ENCODE data around the gene CRYBA4. TPM values are rescaled to one million over a fixed set of nuclear protein-coding genes. Genes with fewer than 3 reads are reported as not detected.

Gene CRYBA4
- total and polyA plus RNA-seq, 7 donors = not detected

DNA sequence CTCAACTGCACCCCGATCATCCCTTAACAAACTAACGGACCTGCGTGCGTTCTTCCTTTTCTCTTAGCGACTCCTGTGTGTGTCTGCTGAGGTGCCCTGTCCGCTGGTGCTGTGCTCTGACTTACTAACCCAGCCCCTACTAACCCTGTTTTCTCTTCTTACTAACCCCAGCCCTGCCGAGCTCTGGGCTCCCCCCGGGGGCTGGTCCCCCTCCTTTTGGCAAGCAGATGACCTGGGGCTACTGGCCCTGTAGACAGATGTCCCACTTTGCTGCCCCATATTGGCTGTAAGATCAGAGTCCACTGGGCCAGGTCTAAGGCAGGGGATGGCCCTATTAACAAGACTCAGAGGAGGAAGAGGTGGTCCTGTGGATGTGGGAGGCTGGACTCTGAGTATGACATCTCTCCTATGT is 50.3 kb downstream of the CRYBA4 start:
- H3K4me3 ChIP-seq = peak overlapping the region; percentile 63 to 74 (median 70)
- no peaks in the 10 kb centered on the region for H3K36me3 ChIP-seq
- intact Hi-C loops (cut with DNase I) = no loop called here
- peaks cover 0 to 28% (median 22%) of the 10 kb centered on the region in 4 donors for H3K4me1 ChIP-seq
- no peaks in the 10 kb centered on the region for H3K27me3 ChIP-seq
- peak overlapping the region; percentile 88 to 94 (median 93) for H3K27ac ChIP-seq
- no peak for DNase-seq
- H3K9me3 ChIP-seq = no peaks in the 10 kb centered on the region
- no peak for TF ChIP-seq POLR2AphosphoS5 (IDR thresholded peaks at IDR 0.05)
- TF ChIP-seq, protein P1, sequence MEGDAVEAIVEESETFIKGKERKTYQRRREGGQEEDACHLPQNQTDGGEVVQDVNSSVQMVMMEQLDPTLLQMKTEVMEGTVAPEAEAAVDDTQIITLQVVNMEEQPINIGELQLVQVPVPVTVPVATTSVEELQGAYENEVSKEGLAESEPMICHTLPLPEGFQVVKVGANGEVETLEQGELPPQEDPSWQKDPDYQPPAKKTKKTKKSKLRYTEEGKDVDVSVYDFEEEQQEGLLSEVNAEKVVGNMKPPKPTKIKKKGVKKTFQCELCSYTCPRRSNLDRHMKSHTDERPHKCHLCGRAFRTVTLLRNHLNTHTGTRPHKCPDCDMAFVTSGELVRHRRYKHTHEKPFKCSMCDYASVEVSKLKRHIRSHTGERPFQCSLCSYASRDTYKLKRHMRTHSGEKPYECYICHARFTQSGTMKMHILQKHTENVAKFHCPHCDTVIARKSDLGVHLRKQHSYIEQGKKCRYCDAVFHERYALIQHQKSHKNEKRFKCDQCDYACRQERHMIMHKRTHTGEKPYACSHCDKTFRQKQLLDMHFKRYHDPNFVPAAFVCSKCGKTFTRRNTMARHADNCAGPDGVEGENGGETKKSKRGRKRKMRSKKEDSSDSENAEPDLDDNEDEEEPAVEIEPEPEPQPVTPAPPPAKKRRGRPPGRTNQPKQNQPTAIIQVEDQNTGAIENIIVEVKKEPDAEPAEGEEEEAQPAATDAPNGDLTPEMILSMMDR (IDR thresholded peaks at IDR 0.05) = no peak
- no peak for TF ChIP-seq EP300 (IDR thresholded peaks at IDR 0.05)
- no peak for TF ChIP-seq POLR2A (IDR thresholded peaks at IDR 0.05)
- 76 to 86% methylated on average over 8 of the region's 8 CpGs for WGBS, 2 donors

DNA sequence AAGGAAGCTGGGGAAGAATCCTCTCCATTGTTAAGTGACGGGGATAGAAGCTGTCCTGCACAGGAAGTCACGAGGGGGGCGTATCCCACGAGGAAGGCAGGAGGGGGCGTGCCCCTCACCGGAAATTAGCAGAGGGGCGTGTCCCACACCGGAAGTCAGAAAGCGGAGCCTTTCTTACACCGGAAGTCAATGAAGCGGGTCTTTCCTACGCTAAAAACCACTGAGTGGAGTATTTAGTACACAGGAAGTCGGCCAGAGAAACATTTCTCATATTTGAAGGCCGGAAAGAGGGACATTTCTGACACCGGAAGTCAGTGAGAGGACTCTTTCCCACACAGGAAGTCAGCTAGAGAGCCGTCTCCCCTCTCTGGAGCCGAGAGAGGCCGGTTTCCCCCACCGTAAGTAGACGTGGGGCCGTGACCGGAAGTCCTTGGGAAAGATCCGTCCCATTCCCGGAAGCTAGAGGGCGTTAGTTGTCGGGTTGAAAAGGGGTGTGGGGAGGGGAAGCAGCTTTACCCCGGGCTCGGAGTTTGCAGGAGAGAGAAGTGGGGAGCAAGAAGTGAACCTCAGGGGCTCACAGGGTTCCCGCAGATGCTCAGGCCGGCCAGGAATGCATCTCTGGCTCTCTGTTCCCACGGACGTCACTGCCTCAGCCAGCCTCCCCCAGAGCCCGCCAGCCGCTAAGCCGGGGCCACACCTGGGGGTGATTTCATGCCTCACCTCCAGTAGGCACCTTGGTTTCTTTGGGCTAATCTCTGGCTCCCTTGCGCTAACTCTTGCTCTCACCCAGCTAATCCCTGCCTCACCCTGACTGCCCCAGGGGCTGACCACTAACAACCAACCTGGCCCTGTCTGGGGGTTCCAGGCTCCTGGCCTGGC is 51.1 kb downstream of the CRYBA4 start:
- TF ChIP-seq, protein P1 (IDR thresholded peaks at IDR 0.05) = peak in 2 of 4 experiments; percentile 46 to 56
- peak; percentile 12 to 63 (median 49) for TF ChIP-seq POLR2AphosphoS5 (IDR thresholded peaks at IDR 0.05)
- no peak for TF ChIP-seq POLR2A (IDR thresholded peaks at IDR 0.05)
- peak in 1 of 4 donors; percentile 45 for TF ChIP-seq EP300 (IDR thresholded peaks at IDR 0.05)
- Histone ChIP-seq H3K27me3 (no peaks in the 10 kb centered on the region), H3K27ac (peak overlapping the region; percentile 88 to 94 (median 93)), H3K36me3 (no peaks in the 10 kb centered on the region), H3K4me1 (peaks cover 0 to 28% (median 22%) of the 10 kb centered on the region in 4 donors), H3K9me3 (no peaks in the 10 kb centered on the region), H3K4me3 (peak overlapping the region; percentile 63 to 74 (median 70))
- DNase-seq = peak; percentile 97
- 0 to 1% methylated on average over 36 of the region's 36 CpGs for WGBS, 2 donors
- intact Hi-C loops (cut with DNase I) = no loop called here

DNA sequence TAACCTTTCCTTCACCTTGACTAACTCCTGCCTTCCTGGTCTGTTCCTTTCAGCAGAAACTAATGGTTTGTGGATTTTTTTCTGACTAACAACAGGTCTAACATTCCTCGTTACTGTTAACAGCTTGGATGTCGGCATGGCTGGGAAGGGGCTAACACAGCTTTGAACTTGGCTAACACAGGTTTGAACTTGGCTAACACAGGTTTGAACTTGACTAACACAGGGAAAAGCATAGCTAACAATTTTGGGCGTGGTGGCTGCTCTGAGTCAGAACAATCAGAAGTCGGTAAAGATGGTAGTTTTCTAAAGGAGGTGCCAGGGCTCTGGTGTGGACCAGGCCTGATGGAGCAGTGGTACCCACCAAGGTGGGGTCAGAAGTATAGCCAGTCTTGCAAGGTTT is 51.7 kb downstream of the CRYBA4 start:
- Histone ChIP-seq H3K9me3 (no peaks in the 10 kb centered on the region), H3K27me3 (no peaks in the 10 kb centered on the region), H3K27ac (peak overlapping the region; percentile 88 to 94 (median 93)), H3K4me1 (peaks cover 0 to 28% (median 22%) of the 10 kb centered on the region in 4 donors), H3K36me3 (no peaks in the 10 kb centered on the region), H3K4me3 (peak overlapping the region; percentile 63 to 74 (median 70))
- no peak for DNase-seq
- WGBS, 2 donors = 26% methylated on average over 4 of the region's 4 CpGs
- TF ChIP-seq POLR2AphosphoS5 (IDR thresholded peaks at IDR 0.05) = no peak
- TF ChIP-seq POLR2A (IDR thresholded peaks at IDR 0.05) = no peak
- TF ChIP-seq EP300 (IDR thresholded peaks at IDR 0.05) = no peak
- TF ChIP-seq, protein P1 (IDR thresholded peaks at IDR 0.05) = no peak
- intact Hi-C loops (cut with DNase I) = no loop called here

DNA sequence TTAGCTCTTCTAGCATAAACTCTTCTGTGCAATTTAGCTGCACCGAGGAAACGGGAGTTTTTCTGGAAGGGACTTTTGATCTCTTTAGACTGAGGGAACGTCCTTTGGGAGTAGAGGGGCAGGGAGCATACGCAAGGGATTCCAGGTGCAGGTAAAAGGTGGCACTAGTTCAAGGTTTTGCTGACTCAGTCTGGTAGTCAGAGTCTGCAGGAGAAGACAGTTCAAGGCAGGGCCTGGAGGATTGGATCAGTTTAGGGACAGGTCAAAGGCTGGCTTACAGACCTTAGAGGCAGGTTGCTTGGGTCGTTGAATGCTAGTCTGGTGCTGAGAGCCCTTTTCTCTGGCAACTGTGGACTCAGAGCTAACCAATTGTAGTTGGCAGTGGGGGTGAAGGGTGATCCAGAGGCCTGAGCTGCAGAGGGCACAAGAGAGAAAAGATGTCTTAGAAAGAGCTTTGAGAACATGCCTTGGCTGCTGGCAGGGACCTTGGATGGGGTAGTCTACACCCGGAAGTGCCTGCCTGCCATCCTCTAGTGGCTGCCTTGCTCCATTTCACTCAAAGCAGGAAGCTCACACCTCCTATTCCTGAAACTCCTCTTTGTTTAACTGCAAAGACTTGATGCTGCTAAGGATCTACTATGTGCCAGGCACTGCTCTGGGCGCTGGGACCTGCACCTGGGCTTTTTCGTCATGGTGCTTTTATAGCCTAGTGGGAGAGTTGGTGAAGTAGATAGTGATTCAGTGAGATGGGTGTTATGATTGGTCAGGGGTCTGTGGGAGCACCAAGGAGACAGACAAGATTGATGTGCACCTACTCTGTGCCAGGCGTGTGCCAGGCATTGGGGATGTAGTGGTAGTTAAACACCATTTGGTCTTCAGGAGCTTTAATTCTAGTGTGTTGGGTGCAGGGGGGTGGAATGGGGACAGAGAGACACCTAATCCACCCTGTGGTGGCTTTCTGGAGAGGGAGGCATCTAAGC is 52.7 kb downstream of the CRYBA4 start:
- no peak for TF ChIP-seq EP300 (IDR thresholded peaks at IDR 0.05)
- TF ChIP-seq POLR2AphosphoS5 (IDR thresholded peaks at IDR 0.05) = no peak
- TF ChIP-seq, protein P1 (IDR thresholded peaks at IDR 0.05) = no peak
- no peak for TF ChIP-seq POLR2A (IDR thresholded peaks at IDR 0.05)
- Histone ChIP-seq H3K27me3 (no peaks in the 10 kb centered on the region), H3K9me3 (no peaks in the 10 kb centered on the region), H3K4me3 (no peak overlapping the region), H3K4me1 (peaks cover 0 to 28% (median 22%) of the 10 kb centered on the region in 4 donors), H3K27ac (peak overlapping the region in 2 of 4 donors; percentile 88 to 92), H3K36me3 (no peaks in the 10 kb centered on the region)
- no peak for DNase-seq
- WGBS, 2 donors = 70 to 79% methylated on average over 9 of the region's 9 CpGs
- intact Hi-C loops (cut with DNase I) = loop anchor here (5.0 kb wide), 2 partner anchors 1133 to 1333 kb away; no protein-coding TSS in a partner anchor
